SK-N-SH (cell line): ENCODE measurements around the gene ZNF827. TPM values are rescaled to one million over a fixed set of nuclear protein-coding genes. Genes with fewer than 3 reads are reported as not detected.

ENCODE experiments used
- CTCF ChIA-PET: fragments of 300-600, 350-600 bp; formaldehyde crosslinking; extraction: SDS; loops from one replicate; lab custom pipeline; 2021; lab: Yijun Ruan, JAX
- POLR2A ChIA-PET: fragments of 350-600 bp; sonication (Branson Sonifier 250); formaldehyde crosslinking; extraction: SDS; loops from one replicate; lab custom pipeline; 2020; ENCODE audit warnings: antibody characterized with exemption, inconsistent platforms; lab: Yijun Ruan, JAX
- DNase-seq: peaks from one replicate; pipeline ENCODE4 v3.0.0; 2012
- H2AFZ ChIP-seq: fragments of 200-600 bp; sonication (generic); 2 replicates; pipeline ENCODE4 v1.8.1; 2016; ENCODE audit warnings: antibody characterized with exemption, mild to moderate bottlenecking, low read depth
- H3F3A ChIP-seq: fragments of 200-600 bp; sonication (generic); replicated peaks from 2 replicates; pipeline ENCODE3; 2016; ENCODE audit warnings: antibody characterized with exemption, mild to moderate bottlenecking; ENCODE audit not compliant: insufficient read depth
- H3K27ac ChIP-seq, 2 experiments: fragments of 200-500 bp in 1 of 2; fragments of 200-600 bp in 1 of 2; sonication (Bioruptor generic) in 1 of 2; sonication (generic), shearing (Covaris generic) in 1 of 2; 2 replicates each; pipeline versions ENCODE4 v1.5.1 to v1.6.1; 2014 to 2016; ENCODE audit warnings: low read depth in 2 of 2, inconsistent platforms in 1 of 2, low read length in 1 of 2, mild to moderate bottlenecking in 1 of 2, mixed read lengths in 1 of 2
- H3K27me3 ChIP-seq: fragments of 200-600 bp; sonication (generic), shearing (Covaris generic); 2 replicates; pipeline ENCODE4 v1.6.1; 2016; ENCODE audit warnings: mixed run types; ENCODE audit not compliant: insufficient read depth
- H3K36me3 ChIP-seq, 2 experiments: fragments of 200-500 bp in 1 of 2; fragments of 200-600 bp in 1 of 2; sonication (Bioruptor generic) in 1 of 2; sonication (generic) in 1 of 2; replicated peaks in 1 of 2; 2 replicates each; pipeline versions ENCODE3 to v1.5.1; 2014 to 2016; ENCODE audit warnings: low read length in 1 of 2, mild to moderate bottlenecking in 1 of 2; ENCODE audit not compliant: insufficient read depth in 2 of 2, control insufficient read depth in 1 of 2
- H3K4me1 ChIP-seq, 2 experiments: fragments of 200-500 bp in 1 of 2; fragments of 200-600 bp in 1 of 2; sonication (Bioruptor generic) in 1 of 2; sonication (generic), shearing (Covaris generic) in 1 of 2; 2 replicates each; pipeline versions ENCODE4 v1.5.1 to v1.6.1; 2014 to 2016; ENCODE audit warnings: low read depth in 1 of 2, low read length in 1 of 2, mixed run types in 1 of 2; ENCODE audit not compliant: insufficient read depth in 2 of 2, control insufficient read depth in 1 of 2
- H3K4me2 ChIP-seq: fragments of 200-600 bp; sonication (generic), shearing (Covaris generic); 2 replicates; pipeline ENCODE4 v1.6.1; 2017; ENCODE audit warnings: mixed run types
- H3K4me3 ChIP-seq, 2 experiments: fragments of 200-500 bp in 1 of 2; fragments of 200-600 bp in 1 of 2; sonication (Bioruptor generic) in 1 of 2; sonication (generic), shearing (Covaris generic) in 1 of 2; 2 replicates each; pipeline versions ENCODE4 v1.5.1 to v1.8.1; 2014 to 2016; ENCODE audit warnings: low read depth in 2 of 2, inconsistent platforms in 1 of 2, low read length in 1 of 2, mild to moderate bottlenecking in 1 of 2, mixed read lengths in 1 of 2, moderate library complexity in 1 of 2
- H3K79me2 ChIP-seq: fragments of 200-600 bp; sonication (generic); 2 replicates; pipeline ENCODE4 v1.8.1; 2017; ENCODE audit warnings: mild to moderate bottlenecking; ENCODE audit not compliant: insufficient read depth
- H3K9ac ChIP-seq: fragments of 200-600 bp; sonication (generic); 2 replicates; pipeline ENCODE4 v1.6.1; 2017; ENCODE audit warnings: mixed run types
- H3K9me2 ChIP-seq: fragments of 200-600 bp; sonication (generic); 2 replicates; pipeline ENCODE4 v1.6.1; 2017; ENCODE audit warnings: mixed run types
- H3K9me3 ChIP-seq: fragments of 200-600 bp; sonication (generic); 2 replicates; pipeline ENCODE4 v1.6.1; 2017; ENCODE audit warnings: mixed run types, mild to moderate bottlenecking, moderate library complexity
- H4K20me1 ChIP-seq: fragments of 200-600 bp; sonication (generic); 2 replicates; pipeline ENCODE4 v1.6.1; 2017; ENCODE audit warnings: mild to moderate bottlenecking, mixed run types; ENCODE audit not compliant: insufficient read depth
- ELF1 ChIP-seq: IDR thresholded peaks from 2 replicates; pipeline ENCODE4 v1.4.0; 2012
- FOSL2 ChIP-seq: IDR thresholded peaks from 2 replicates; pipeline ENCODE4 v1.4.0; 2012; ENCODE audit warnings: low read depth, mild to moderate bottlenecking, moderate library complexity, borderline replicate concordance
- FOXJ3 ChIP-seq: sonication (generic); formaldehyde crosslinking; IDR thresholded peaks from 2 replicates; pipeline ENCODE4 v1.5.1; 2020; ENCODE audit warnings: mild to moderate bottlenecking, missing genetic modification reagents
- FOXM1 ChIP-seq: IDR thresholded peaks from 2 replicates; pipeline ENCODE4 v1.4.0; 2012; ENCODE audit warnings: low read depth, mild to moderate bottlenecking
- GABPA ChIP-seq: IDR thresholded peaks from 2 replicates; pipeline ENCODE4 v1.4.0; 2012; ENCODE audit warnings: low read depth, mild to moderate bottlenecking
- GATA2 ChIP-seq: sonication (generic); formaldehyde crosslinking; IDR thresholded peaks from 2 replicates; pipeline ENCODE4 v1.5.0; 2020; ENCODE audit warnings: mild to moderate bottlenecking, missing genetic modification reagents
- JUND ChIP-seq: IDR thresholded peaks from 2 replicates; pipeline ENCODE4 v1.4.0; 2012
- MEF2A ChIP-seq: IDR thresholded peaks from 2 replicates; pipeline ENCODE4 v1.4.0; 2012; ENCODE audit warnings: low read depth, borderline replicate concordance
- POLR2AphosphoS5 ChIP-seq: IDR thresholded peaks from 2 replicates; pipeline ENCODE4 v1.6.1; 2012; ENCODE audit warnings: low read depth, low read length
- RAD21 ChIP-seq: IDR thresholded peaks from 2 replicates; pipeline ENCODE4 v1.6.1; 2012; ENCODE audit warnings: mild to moderate bottlenecking, low read length
- RFX5 ChIP-seq: IDR thresholded peaks from 2 replicates; pipeline ENCODE4 v1.6.1; 2012; ENCODE audit warnings: mild to moderate bottlenecking, improper control_type of control experiment, low read length
- RXRA ChIP-seq: IDR thresholded peaks from 2 replicates; pipeline ENCODE4 v1.4.0; 2012; ENCODE audit warnings: low read depth, mild to moderate bottlenecking, borderline replicate concordance
- SMC3 ChIP-seq: IDR thresholded peaks from 2 replicates; pipeline ENCODE4 v1.6.1; 2012; ENCODE audit warnings: low read depth, low read length, improper control_type of control experiment
- TAF1 ChIP-seq: IDR thresholded peaks from 2 replicates; pipeline ENCODE4 v1.6.1; 2012; ENCODE audit warnings: low read depth, mild to moderate bottlenecking, low read length, moderate library complexity, borderline replicate concordance
- TCF12 ChIP-seq: IDR thresholded peaks from 2 replicates; pipeline ENCODE4 v1.4.0; 2012
- WGBS: methylation state at CpG from one replicate; pipeline ENCODE4 v1.1.6; 2017; ENCODE audit warnings: low lambda C conversion rate; 5-methylcytosine and 5-hydroxymethylcytosine counted together
- polyA plus RNA-seq, 3 experiments: library from polyadenylated mRNA; depleted of rRNA; stranded (reverse); fragments of >200 nt; gene quantifications; 2 replicates each; pipeline ENCODE4 v1.2.3, GENCODE V29; 2012
- TF ChIP-seq, protein P1 (sequence below): IDR thresholded peaks from 2 replicates; pipeline ENCODE4 v1.4.0; 2012; ENCODE audit warnings: low read depth, borderline replicate concordance
- TF ChIP-seq, protein P2 (sequence below): IDR thresholded peaks from 2 replicates; pipeline ENCODE4; 2012
- TF ChIP-seq, protein P3 (sequence below): fragments of 150-350 bp; IDR thresholded peaks from 2 replicates; pipeline ENCODE4 v1.6.1; 2016; ENCODE audit warnings: mild to moderate bottlenecking, low read depth, low read length
- TF ChIP-seq, protein P4 (sequence below): fragments of 150-350 bp; IDR thresholded peaks from 2 replicates; pipeline ENCODE4 v1.6.1; 2017; ENCODE audit warnings: antibody characterized with exemption, low read length, low read depth, borderline replicate concordance

The ZNF827 gene
- polyA plus RNA-seq, 1 of the 3 experiments (the other 2 are of a cell fraction) = 23.2 TPM

DNA sequence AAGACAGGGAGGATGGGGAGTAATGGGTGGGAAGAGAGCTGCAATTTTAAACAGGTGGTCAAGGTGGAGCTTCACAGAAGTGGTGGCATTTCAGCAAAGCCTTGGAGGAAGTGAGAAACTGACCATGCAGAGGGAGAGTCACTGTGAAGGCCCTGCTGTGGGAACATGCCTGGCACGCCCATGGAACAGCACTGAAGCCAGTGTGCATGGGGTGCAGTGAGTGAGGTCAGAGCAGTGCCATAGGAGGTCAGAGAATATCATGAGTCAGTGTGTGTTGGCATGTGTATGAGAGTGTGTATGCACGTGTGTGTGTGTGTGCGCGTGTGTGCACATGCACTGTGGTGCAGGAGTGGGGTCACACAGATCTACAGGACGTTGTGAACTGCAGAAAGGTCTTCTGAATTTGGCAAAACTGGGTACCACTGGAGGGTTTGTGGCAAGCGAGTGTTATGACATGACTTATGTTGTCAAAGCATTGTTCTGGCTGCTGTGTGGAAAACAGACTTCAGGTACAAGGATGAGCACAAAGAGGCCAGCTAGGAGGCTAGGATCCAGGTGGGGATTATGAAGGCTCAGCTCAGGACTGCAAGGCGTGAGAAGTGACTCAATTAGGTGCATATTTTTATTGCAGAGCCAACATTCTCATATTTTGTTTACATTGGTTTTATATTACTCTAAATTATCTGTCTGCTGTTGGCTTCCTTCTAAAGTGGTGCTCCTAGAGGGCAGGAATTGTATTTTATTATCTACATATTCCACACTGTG lies 34.0 kb downstream of the ZNF827 start:
- Histone ChIP-seq H3K79me2 (peaks cover 73% of the 10 kb centered on the region), H3K9ac (no peak overlapping the region), H3K9me2 (no peaks in the 10 kb centered on the region), H2AFZ (no peak overlapping the region), H3F3A (no peaks in the 10 kb centered on the region), H4K20me1 (0 out of 2 replicates have a peak, but pooled peaks cover 7% of the 10 kb centered on the region), H3K27me3 (no peaks in the 10 kb centered on the region), H3K4me1 (peaks cover 0 to 10% of the 10 kb centered on the region in 2 experiments; a peak in 2 of 4 replicates), H3K4me3 (no peak overlapping the region), H3K4me2 (no peak overlapping the region), H3K36me3 (peaks cover 17 to 25% of the 10 kb centered on the region in 2 experiments), H3K27ac (no peak overlapping the region; a peak in 1 of 4 replicates), H3K9me3 (no peaks in the 10 kb centered on the region)
- CTCF ChIA-PET = no interaction called here
- TF ChIP-seq SMC3 (no peak), JUND (no peak), TCF12 (no peak), RAD21 (no peak), GABPA (no peak), RFX5 (no peak), FOXM1 (no peak), MEF2A (no peak), FOSL2 (no peak), GATA2 (CRISPR knock-in tag) (no peak), TAF1 (no peak), RXRA (no peak), ELF1 (no peak), POLR2AphosphoS5 (no peak), FOXJ3 (no peak)
- TF ChIP-seq, protein P1, sequence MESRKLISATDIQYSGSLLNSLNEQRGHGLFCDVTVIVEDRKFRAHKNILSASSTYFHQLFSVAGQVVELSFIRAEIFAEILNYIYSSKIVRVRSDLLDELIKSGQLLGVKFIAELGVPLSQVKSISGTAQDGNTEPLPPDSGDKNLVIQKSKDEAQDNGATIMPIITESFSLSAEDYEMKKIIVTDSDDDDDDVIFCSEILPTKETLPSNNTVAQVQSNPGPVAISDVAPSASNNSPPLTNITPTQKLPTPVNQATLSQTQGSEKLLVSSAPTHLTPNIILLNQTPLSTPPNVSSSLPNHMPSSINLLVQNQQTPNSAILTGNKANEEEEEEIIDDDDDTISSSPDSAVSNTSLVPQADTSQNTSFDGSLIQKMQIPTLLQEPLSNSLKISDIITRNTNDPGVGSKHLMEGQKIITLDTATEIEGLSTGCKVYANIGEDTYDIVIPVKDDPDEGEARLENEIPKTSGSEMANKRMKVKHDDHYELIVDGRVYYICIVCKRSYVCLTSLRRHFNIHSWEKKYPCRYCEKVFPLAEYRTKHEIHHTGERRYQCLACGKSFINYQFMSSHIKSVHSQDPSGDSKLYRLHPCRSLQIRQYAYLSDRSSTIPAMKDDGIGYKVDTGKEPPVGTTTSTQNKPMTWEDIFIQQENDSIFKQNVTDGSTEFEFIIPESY = no peak
- TF ChIP-seq, protein P2, sequence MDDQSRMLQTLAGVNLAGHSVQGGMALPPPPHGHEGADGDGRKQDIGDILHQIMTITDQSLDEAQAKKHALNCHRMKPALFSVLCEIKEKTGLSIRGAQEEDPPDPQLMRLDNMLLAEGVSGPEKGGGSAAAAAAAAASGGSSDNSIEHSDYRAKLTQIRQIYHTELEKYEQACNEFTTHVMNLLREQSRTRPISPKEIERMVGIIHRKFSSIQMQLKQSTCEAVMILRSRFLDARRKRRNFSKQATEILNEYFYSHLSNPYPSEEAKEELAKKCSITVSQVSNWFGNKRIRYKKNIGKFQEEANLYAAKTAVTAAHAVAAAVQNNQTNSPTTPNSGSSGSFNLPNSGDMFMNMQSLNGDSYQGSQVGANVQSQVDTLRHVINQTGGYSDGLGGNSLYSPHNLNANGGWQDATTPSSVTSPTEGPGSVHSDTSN = no peak
- TF ChIP-seq, protein P3, sequence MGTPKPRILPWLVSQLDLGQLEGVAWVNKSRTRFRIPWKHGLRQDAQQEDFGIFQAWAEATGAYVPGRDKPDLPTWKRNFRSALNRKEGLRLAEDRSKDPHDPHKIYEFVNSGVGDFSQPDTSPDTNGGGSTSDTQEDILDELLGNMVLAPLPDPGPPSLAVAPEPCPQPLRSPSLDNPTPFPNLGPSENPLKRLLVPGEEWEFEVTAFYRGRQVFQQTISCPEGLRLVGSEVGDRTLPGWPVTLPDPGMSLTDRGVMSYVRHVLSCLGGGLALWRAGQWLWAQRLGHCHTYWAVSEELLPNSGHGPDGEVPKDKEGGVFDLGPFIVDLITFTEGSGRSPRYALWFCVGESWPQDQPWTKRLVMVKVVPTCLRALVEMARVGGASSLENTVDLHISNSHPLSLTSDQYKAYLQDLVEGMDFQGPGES = no peak
- TF ChIP-seq, protein P4, sequence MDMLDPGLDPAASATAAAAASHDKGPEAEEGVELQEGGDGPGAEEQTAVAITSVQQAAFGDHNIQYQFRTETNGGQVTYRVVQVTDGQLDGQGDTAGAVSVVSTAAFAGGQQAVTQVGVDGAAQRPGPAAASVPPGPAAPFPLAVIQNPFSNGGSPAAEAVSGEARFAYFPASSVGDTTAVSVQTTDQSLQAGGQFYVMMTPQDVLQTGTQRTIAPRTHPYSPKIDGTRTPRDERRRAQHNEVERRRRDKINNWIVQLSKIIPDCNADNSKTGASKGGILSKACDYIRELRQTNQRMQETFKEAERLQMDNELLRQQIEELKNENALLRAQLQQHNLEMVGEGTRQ = no peak
- POLR2A ChIA-PET = no interaction called here
- WGBS = 95% methylated on average over 7 of the region's 7 CpGs
- no peak for DNase-seq
